GM12878 (cell line): ENCODE measurements around the gene ZBTB44. TPM values are rescaled to one million over a fixed set of nuclear protein-coding genes. Genes with fewer than 3 reads are reported as not detected.
A peak's percentile ranks its signal among the peaks of the same experiment; 100 is the strongest.

Source experiments
- ATAC-seq: fragments of 200-7000 bp; cut with Tn5 transposase; 3 replicates; pipeline ENCODE4 v1.9.1; 2020; ENCODE audit warnings: mild to moderate bottlenecking, moderate library complexity
- BruUV-seq: library from RNA; stranded (reverse); fragments of 400-500 nt; replicated peaks from 2 replicates; lab custom pipeline; 2021; lab: Mats Ljungman, UMichigan
- CTCF ChIA-PET: fragments of 300-600 bp; sonication (Branson Sonifier 250); formaldehyde crosslinking; extraction: SDS; loops from one replicate; lab custom pipeline; 2021; ENCODE audit warnings: inconsistent platforms; lab: Yijun Ruan, JAX
- POLR2A ChIA-PET: fragments of 350-600 bp; formaldehyde crosslinking; extraction: SDS; loops from one replicate; lab custom pipeline; 2021; ENCODE audit warnings: inconsistent platforms; lab: Charles Lee
- RAD21 ChIA-PET: fragments of 300-600 bp; sonication (Branson Sonifier 250); formaldehyde crosslinking; loops from one replicate; lab custom pipeline; 2023; ENCODE audit warnings: antibody characterized with exemption; ENCODE audit not compliant: unreplicated experiment; lab: Charles Lee
- SMC1A ChIA-PET: fragments of 300-600 bp; sonication (Branson Sonifier 250); formaldehyde crosslinking; loops from one replicate; lab custom pipeline; 2023; ENCODE audit not compliant: unreplicated experiment, uncharacterized antibody; lab: Charles Lee
- DNase-seq: peaks from one replicate; pipeline ENCODE4 v3.0.0-alpha.2; 2011; ENCODE audit warnings: low read depth, low spot score
- FAIRE-seq: peaks from 3 replicates; lab custom pipeline; 2011; peaks lifted over from hg19 to GRCh38; lab: Jason Lieb, UNC
- H2AFZ ChIP-seq: 2 replicates; pipeline ENCODE4 v1.6.0; 2011; ENCODE audit warnings: low read depth, low read length, control low read depth; ENCODE audit not compliant: control insufficient read depth
- H3K27ac ChIP-seq: 2 replicates; pipeline ENCODE4 v1.5.1; 2011; ENCODE audit warnings: control low read depth; ENCODE audit not compliant: control insufficient read depth, insufficient read depth
- H3K27me3 ChIP-seq, 2 experiments: replicated peaks in 1 of 2; 2 replicates each; pipeline versions ENCODE4 v1.6.0 to v1.6.1; 2011; ENCODE audit warnings: low read length in 1 of 2; ENCODE audit not compliant: control insufficient read depth in 2 of 2, insufficient read depth in 2 of 2
- H3K36me3 ChIP-seq, 2 experiments: 2 replicates each; pipeline ENCODE4 v1.5.1; 2011; ENCODE audit warnings: low read length in 1 of 2; ENCODE audit not compliant: control insufficient read depth in 2 of 2, insufficient read depth in 2 of 2
- H3K4me1 ChIP-seq: 2 replicates; pipeline ENCODE4 v1.6.1; 2011; ENCODE audit warnings: mild to moderate bottlenecking, low read length, moderate library complexity, mixed read lengths; ENCODE audit not compliant: control insufficient read depth, insufficient read depth
- H3K4me2 ChIP-seq: 2 replicates; pipeline ENCODE4 v1.6.0; 2011; ENCODE audit warnings: control low read depth; ENCODE audit not compliant: control insufficient read depth, insufficient read depth
- H3K4me3 ChIP-seq: fragments of 200-600 bp; sonication (generic); 2 replicates; pipeline ENCODE4 v1.5.1; 2016
- H3K79me2 ChIP-seq: 2 replicates; pipeline ENCODE4 v1.6.0; 2011; ENCODE audit warnings: low read length; ENCODE audit not compliant: control insufficient read depth, insufficient read depth
- H3K9ac ChIP-seq: 2 replicates; pipeline ENCODE4 v1.8.0; 2011; ENCODE audit warnings: low read length, control low read depth, mixed read lengths; ENCODE audit not compliant: control insufficient read depth, insufficient read depth
- H3K9me3 ChIP-seq: replicated peaks from 3 replicates; pipeline ENCODE4 v1.5.1; 2011; ENCODE audit warnings: mild to moderate bottlenecking, low read length; ENCODE audit not compliant: control insufficient read depth, insufficient read depth
- H4K20me1 ChIP-seq: 2 replicates; pipeline ENCODE4 v1.6.0; 2011; ENCODE audit not compliant: control insufficient read depth, insufficient read depth
- CBX3 ChIP-seq: fragments of 200-600 bp; sonication (generic); IDR thresholded peaks from 2 replicates; pipeline ENCODE4 v1.6.1; 2016; ENCODE audit warnings: low read depth, borderline replicate concordance
- IRF3 ChIP-seq: fragments of 450-650 bp; IDR thresholded peaks from 2 replicates; pipeline ENCODE4 v1.6.1; 2014; ENCODE audit warnings: mild to moderate bottlenecking
- MYB ChIP-seq: fragments of 150-350 bp; IDR thresholded peaks from 2 replicates; pipeline ENCODE4 v1.6.1; 2014; ENCODE audit warnings: mild to moderate bottlenecking, low read depth, low read length, borderline replicate concordance
- SMARCA5 ChIP-seq: fragments of 450-650 bp; IDR thresholded peaks from 2 replicates; pipeline ENCODE4 v1.6.1; 2017; ENCODE audit warnings: mild to moderate bottlenecking
- ZBTB33 ChIP-seq: fragments of 450-650 bp; IDR thresholded peaks from 2 replicates; pipeline ENCODE4 v1.6.1; 2017; ENCODE audit warnings: mild to moderate bottlenecking
- ZNF217 ChIP-seq: fragments of 450-650 bp; IDR thresholded peaks from 2 replicates; pipeline ENCODE4 v1.6.1; 2017; ENCODE audit warnings: antibody characterized with exemption, mild to moderate bottlenecking
- WGBS: methylation state at CpG from one replicate; pipeline ENCODE4 v1.1.6; 2016; ENCODE audit warnings: low lambda C conversion rate; ENCODE audit not compliant: insufficient replicate concordance, insufficient coverage; ENCODE audit errors: missing lambda C conversion rate; 5-methylcytosine and 5-hydroxymethylcytosine counted together
- in situ Hi-C: fragments of 300-500 bp; cut with MboI; formaldehyde crosslinking; loops from 9 replicates; pipeline ENCODE4 v1.14.3; 2018; ENCODE audit warnings: mixed read lengths
- intact Hi-C: fragments of 100-400 bp; cut with micrococcal nuclease; formaldehyde crosslinking; loops from one replicate; pipeline ENCODE4 v1.14.2; 2022; ENCODE audit not compliant: unreplicated experiment
- polyA plus RNA-seq, 11 experiments: library from polyadenylated mRNA; depleted of rRNA in 4 of 11; unstranded in 6 of 11; stranded (reverse) in 5 of 11; fragments of >200 nt; fragmentation: Nextera tagmentation in 4 of 11; fragmentation: Illumina TruSeq in 1 of 11; extraction: Ambion mirVana in 4 of 11; extraction: Trizol in 1 of 11; gene quantifications; 1 replicate in 1 of 11; 2 replicates in 10 of 11; pipeline versions ENCODE4 v1.2.1 to v1.2.3, GENCODE V29; 2011 to 2016; ENCODE audit warnings: inconsistent platforms in 2 of 11, missing spikeins in 2 of 11, low read depth in 1 of 11
- total RNA-seq, 4 experiments: library from RNA; depleted of rRNA in 3 of 4; stranded (reverse); fragments of >200 nt in 3 of 4; fragmentation: Illumina TruSeq in 1 of 4; extraction: Trizol in 1 of 4; gene quantifications; 2 replicates each; pipeline versions ENCODE4 v1.2.1 to v1.2.3, GENCODE V29; 2013 to 2021

Gene ZBTB44
- total and polyA plus RNA-seq, 10 of the 15 experiments (the other 5 are each of a cell fraction or from before 2014, with no cell fraction given), result 2.8 to 38.2 (median 12.2) TPM

- TF ChIP-seq MYB (no peak), CBX3 (no peak)
Observed at GRCh38 chr11:130300567-130300966, 14.2 kb downstream of the ZBTB44 start (continued).

- no peak overlapping the region for H3K4me3 ChIP-seq
- peak overlapping the region; percentile 64 for H3K4me2 ChIP-seq
- ChIA-PET POLR2A (interaction anchor here (1.6 to 2.8 kb wide), 2 partner anchors 10 to 12 kb away, joined by 4 to 24 read pairs; no protein-coding TSS in a partner anchor), CTCF (interaction anchor here (1.0 to 2.1 kb wide), 9 partner anchors 9 to 87 kb away, joined by 3 to 9 read pairs (median 6); no protein-coding TSS in a partner anchor), SMC1A (interaction anchor here (1.1 to 3.3 kb wide), 11 partner anchors 11 to 617 kb away, joined by 3 to 40 read pairs (median 6); no protein-coding TSS in a partner anchor), RAD21 (interaction anchor here (0.7 to 2.7 kb wide), 4 partner anchors 11 to 64 kb away, joined by 3 to 21 read pairs (median 4); no protein-coding TSS in a partner anchor)
- in situ Hi-C loops (no loop called here), intact Hi-C loops (no loop called here)
- FAIRE-seq (no peak), DNase-seq (no peak), ATAC-seq (peak; percentile 76)
- H3K9ac ChIP-seq, result no peak overlapping the region
- TF ChIP-seq IRF3 (no peak), ZNF217 (0 out of 2 replicates have a peak, but pooled peaks have one; percentile 39), SMARCA5 (peak; percentile 43; the same call in 1 of the 2 replicates), ZBTB33 (no peak)
- no TSS peak for BruUV-seq
- H2AFZ ChIP-seq, result no peak overlapping the region
- no peaks in the 10 kb centered on the region for H4K20me1 ChIP-seq
- peaks cover 22% of the 10 kb centered on the region for H3K4me1 ChIP-seq
- no peaks in the 10 kb centered on the region; the same call in 1 of the 3 replicates for H3K9me3 ChIP-seq
- WGBS, result 87% methylated on average over 5 of the region's 5 CpGs
- no peaks in the 10 kb centered on the region for H3K36me3 ChIP-seq
- no peaks in the 10 kb centered on the region for H3K27me3 ChIP-seq
- H3K27ac ChIP-seq, result peak overlapping the region; percentile 37; the same call in 1 of the 2 replicates
- H3K79me2 ChIP-seq, result peaks cover 18% of the 10 kb centered on the region
Observed at GRCh38 chr11:130299978-130300377, 14.7 kb downstream of the ZBTB44 start.
